Measurements from ENCODE around the gene OR3A1.
"Not testable (repeated sequence)": the region's sequence is repeated elsewhere in the genome, so short reads cannot be mapped to it uniquely, and the experiment has no call there.

Gene OR3A1, protein sequence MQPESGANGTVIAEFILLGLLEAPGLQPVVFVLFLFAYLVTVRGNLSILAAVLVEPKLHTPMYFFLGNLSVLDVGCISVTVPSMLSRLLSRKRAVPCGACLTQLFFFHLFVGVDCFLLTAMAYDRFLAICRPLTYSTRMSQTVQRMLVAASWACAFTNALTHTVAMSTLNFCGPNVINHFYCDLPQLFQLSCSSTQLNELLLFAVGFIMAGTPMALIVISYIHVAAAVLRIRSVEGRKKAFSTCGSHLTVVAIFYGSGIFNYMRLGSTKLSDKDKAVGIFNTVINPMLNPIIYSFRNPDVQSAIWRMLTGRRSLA

DNA sequence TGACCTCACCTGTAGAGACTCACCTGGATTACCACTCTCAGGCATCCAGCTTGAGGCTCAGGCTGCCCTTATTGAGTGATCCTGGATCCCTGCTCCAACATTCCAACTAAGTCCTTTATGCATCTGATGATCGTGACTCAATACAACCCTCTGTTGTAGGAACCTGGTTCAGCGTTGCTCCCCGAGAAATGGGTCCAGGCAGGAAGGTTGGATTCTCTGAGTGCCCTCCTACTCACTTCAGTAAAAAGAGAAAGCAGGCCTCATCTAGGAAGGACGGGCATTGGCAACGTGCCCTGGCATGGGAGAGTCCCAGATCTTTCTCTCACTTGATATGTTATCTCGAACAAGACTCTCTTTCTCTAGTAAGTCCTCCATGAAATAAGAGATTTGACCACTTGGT is at the start of gene OR3A1:
Gene OR3A1, minus strand, starts transcription at position 101 of the 400 bp plus-strand sequence. CDS start 5,778 bp downstream, outside the sequence.
- DNase-seq, result no peak

DNA sequence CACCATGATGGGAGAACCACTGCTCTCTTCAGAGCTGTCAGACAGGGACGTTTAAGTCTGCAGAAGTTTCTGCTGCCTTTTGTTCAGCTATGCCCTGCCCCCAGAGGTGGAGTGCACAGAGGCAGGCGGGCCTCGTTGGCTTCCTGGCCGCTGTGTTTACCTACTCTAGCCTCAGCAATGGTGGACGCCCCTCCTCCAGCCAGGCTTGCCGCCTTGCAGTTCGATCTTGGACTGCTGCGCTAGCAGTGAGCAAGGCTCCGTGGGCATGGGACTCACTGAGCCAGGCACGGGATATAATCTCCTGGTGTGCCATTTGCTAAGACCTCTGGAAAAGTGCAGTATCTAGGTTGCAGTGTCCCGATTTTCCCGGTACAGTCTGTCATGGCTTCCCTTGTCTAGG is 44.6 kb upstream of the OR3A1 start:
- DNase-seq, result not testable (repeated sequence)

DNA sequence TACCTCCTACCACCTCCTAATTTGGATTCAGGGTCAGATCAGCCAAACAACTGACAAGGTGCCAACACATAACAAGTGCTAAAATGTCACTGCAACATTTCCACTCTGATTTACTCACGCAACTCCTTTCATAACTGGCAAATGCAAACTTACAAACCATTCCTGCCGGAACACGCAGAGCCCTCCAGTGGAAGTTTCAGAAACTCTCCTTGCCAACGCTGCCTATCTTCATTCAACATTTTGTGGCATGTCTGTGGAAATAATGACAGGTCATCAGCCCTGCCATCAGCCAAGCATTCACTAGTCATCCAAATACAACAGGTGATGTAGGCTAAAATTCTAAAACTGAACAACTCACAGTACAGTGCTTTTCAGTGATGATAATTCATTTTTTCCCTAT is 37.7 kb upstream of the OR3A1 start:
- DNase-seq, result no peak

DNA sequence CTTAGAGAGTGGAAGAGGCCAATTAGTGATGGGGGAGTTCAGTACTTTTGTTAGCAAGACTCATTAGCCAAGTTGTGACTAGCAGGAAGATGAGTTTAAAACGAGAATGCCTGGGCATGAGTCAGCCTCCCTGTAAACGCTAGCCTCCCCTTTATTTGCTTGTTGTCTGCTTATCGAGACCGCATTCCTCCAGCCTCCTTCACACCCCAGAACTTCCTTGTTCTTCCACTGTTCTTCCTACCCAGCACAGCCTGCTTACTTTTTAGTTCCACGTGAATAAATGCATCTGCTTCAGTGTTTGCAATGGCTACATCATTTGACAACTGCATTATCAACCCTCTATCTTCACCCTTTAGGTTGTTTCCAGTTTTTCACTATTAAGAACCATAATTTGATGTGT is 20.2 kb upstream of the OR3A1 start:
- DNase-seq, result no peak

DNA sequence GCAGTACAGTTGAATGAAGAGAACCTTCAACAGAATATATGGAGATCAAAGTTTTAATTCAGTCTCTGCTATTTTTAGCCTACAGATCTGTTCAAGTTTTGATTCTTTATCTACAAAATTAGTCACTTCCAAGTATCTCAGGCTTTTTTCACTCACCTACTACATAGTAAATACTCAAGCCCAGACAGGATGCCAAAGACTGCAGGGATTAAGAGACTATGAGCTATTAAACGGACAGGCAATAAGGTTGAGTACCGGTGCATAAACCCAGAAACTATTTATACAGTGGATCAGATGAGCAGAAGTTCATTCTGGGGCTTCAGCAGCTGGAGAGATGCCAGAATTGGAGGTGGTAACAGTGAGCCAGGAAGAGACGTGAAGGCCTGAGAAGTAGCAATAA is 18.7 kb upstream of the OR3A1 start:
- no peak for DNase-seq

DNA sequence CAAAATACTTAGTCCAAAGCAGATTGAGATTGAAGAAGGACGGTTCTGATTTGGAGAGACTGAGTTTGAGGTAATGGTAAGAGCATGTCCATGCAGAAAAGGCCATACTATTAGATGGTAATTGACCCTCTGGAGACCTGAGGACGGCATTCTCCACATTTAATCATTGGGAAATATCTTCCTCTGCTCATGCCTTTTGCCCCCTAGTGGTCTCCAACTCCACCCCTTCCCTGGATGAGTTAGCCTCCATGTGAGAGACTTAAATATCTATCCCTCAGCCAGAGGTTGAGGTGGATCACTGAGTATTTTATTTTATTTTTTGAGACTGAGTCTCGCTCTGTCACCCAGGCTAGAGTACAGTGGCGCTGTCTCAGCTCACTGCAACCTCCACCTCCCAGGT is 10.4 kb upstream of the OR3A1 start:
- DNase-seq, result no peak

DNA sequence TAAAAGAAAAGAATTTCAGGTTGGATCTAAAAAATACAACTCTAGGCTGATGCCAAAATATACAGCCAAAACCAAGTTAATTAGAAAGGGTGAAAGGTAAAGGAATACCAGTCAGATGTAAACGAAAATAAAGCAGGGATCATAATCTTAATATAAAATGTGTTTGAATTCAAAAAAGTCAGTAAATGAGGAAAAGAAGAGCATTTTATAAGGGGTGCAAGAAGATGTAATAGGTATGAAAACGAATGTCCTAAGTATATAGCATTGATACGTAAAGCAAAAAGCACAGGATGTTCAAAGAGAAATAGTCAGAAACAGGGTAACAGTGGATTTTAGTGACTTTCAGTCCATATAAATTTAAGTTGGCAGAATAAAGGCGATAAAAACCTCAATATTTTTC is 2.5 kb downstream of the OR3A1 start:
- no peak for DNase-seq

DNA sequence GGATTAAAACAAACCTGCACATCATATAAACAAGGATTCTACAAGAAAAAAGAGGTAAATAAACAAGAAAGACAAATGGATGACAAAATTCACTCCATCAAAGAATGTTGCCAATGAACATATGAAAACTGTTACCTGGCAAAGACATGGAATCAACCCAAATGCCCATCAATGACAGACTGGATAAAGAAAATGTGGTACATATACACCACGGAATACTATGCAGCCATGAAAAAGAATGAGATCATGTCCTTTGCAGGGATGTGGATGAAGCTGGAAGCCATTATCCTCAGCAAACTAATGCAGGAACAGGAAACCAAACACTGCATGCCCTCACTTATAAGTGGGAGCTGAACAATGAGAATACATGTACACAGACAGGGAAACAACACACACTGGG is 4.6 kb downstream of the OR3A1 start:
- not testable (repeated sequence) for DNase-seq

DNA sequence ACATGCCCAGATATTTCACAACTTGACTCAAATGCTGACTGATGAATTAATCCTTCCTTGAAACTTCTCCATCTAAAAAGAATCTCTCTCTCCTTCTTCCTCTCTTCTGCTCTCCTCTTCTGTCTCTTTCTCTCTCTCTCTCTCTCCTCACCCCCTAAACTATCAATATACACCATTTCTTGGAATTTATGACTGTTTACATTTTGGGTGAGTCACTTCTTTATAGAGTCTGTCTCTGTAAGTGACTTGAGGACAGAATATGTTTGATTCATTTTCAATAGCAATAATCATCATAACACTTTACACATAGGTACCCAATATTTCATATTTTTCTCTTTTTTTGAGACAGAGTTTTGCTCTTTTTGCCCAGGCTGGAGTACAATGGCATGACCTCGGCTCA is 15.3 kb downstream of the OR3A1 start:
- no peak for DNase-seq

DNA sequence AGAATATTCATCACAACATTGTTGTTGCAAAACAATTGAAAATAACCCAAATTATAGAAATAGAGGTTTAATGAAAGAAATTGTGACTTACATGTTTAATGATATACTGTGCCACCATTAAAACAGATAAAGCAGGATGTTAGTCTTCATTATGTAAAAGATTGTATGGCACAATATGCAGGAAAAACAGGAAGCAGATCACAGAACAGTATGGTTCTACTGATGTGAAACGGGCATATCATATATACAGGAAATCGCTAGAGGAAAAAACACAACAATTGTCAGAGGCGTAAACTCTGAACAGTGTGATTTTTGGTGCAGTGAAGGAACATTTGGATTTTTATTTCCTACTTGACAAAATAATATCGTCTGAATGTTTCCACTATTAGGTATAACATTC is 22.0 kb downstream of the OR3A1 start:
- no peak for DNase-seq

DNA sequence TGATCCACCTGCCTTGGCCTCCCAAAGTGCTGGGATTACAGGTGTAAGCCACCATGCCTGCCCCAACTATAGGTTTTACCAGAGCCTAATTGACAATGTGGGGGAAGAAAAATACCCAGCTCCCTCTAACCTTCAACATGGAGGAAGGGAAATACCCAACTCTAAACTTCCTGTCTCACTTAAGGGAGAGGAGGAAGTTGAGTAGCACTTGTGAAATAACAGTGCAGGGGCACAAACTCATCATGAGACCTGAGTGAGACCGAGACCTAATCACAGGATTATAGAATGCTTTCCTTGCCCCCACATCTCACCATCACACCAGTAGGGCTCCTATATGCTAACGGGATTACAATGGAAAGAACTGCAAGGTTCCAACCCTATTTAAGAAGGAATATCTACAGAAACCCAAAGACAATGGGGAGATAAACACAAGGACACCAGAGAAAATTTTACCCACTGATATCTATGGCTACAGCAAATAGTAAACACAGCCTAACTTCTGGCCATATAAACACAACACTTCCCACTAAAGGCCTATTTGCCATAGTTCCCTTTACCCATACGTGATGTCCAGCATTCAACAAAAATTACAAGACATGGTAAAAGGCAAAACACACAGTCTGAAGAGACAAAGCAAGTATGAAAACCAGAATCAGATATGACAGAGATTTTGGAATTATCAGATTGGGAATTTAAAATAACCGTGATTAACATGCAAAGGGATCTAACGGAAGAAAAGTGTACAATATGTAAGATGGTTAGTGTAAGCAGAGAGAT is 26.9 kb downstream of the OR3A1 start:
- DNase-seq, result no peak

DNA sequence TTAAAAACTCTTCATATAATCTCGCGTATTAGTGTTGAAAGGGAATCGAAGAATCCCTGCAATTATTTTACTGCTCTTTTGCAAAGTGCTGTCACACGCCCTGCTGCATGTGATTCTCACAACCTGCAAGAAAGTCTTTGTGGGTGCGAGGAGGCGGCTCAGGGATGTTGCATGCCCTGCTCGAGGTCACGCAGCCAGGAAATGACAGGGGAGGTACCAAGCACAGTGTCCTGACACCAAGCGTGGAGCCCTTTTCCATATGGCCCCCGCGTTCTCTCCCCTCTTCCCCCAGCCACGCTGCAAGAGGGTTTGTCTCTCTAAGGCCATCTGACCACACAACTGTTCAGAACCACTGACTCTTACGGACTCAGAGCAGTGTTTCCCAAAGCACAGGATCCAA is 37.6 kb downstream of the OR3A1 start:
- DNase-seq, result no peak

DNA sequence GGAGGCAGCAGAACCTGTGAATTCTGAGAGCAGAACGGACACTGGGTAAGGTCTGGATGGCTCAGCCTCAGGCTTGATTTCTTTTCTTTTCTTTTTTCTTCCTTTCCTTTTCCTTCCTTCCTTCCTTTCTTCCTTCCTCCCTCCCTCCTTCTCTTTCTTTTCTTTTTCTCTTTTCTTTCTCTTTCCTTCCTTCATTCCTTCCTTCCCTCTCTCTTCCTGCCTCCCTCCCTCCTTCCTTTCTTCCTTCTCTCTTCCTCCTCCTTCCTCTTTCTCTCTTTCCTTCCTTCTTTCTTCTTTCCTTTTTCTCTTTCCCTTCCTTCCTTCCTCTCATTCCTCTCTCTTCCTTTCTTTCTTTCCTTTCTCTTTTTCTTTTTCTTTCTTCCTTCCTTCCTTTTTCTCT is 38.0 kb downstream of the OR3A1 start:
- DNase-seq, result no peak

DNA sequence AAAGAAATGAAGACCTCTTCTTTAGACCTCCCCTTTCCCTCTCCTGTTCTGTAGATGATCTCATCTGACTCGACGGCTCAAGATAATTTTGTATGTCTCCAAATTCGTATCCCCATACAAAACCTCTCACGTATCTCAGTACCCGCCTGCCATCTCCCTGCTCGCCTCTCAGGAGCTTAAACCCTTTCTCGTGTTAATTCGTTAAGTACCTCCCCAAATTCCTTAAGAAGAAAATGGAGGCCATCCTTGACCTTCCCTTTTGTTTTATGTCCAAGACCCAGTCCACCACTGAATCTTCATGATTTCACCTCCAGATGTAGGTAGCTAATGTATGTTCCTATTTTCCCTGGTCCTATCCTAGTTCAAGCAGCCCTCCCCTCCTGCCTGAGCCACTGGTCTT is 41.6 kb downstream of the OR3A1 start:
- DNase-seq, result no peak

DNA sequence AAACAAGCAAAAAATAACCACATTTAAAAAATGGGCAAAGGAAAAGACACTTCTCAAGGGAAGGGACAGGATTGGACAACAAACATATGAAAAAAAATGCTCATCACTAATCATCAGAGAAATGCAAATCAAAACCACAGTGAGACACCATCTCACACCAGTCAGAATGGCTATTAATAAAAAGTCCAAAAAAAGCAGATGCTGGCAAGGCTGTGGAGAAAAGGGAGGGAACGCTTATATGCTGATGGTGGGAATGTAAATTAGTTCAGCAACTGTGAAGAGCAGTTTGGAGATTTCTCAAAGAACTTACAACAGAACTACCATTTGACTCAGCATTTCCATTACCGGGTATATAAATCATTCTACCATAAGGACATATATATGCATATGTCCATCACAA is 49.1 kb downstream of the OR3A1 start:
- not testable (repeated sequence) for DNase-seq

DNA sequence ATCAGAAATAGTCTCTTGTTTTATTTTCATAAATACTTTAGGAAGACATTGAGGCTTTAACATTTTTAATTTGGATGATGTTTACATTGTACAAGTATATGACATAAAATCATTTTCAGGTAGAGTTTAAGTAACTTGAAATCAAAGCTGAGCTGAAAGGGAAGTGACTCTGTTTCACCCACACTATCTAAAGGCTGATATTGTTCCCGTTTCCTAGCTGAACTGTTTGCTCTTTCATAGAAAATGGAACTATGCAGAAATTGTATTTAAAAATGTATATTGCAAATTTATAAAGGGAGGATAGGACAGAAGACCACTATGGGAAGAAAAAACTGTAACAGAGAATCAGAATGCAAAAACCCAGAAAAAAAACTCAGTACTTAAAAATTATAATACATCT is 53.3 kb downstream of the OR3A1 start:
- DNase-seq, result not testable (repeated sequence)

DNA sequence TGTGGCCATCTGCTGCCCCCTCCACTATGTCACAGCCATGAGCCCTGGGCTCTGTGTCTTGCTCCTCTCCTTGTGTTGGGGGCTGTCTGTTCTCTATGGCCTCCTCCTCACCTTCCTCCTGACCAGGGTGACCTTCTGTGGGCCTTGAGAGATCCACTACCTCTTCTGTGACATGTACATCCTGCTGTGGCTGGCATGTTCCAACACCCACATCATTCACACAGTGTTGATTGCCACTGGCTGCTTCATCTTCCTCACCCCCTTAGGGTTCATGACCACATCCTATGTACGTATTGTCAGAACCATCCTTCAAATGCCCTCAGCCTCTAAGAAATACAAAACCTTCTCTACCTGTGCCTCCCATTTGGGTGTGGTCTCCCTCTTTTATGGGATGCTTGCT is 57.1 kb downstream of the OR3A1 start:
- not testable (repeated sequence) for DNase-seq
